Measurements from ENCODE around the gene CARMIL1.

GRCh38 chr6:25547797-25548196, 268.6 kb downstream of the CARMIL1 start:
- TF ChIP-seq CTCF (IDR thresholded peaks at IDR 0.05 in 2 of 3, conservative IDR thresholded peaks at IDR 0.05 in 1 of 3; ENCODE audit: control insufficient read depth in 2 of 3, extremely low read depth in 1 of 3, insufficient read depth in 1 of 3, low read depth in 3 of 3, low read length in 3 of 3) (no peak), CREB1 (IDR thresholded peaks at IDR 0.05; ENCODE audit: low read depth) (no peak), USF2 (IDR thresholded peaks at IDR 0.05; ENCODE audit: borderline replicate concordance, low read depth, low read length) (no peak), ESRRA (IDR thresholded peaks at IDR 0.05; ENCODE audit: low read length) (no peak), TCF12 (IDR thresholded peaks at IDR 0.05; ENCODE audit: low read depth, low read length) (no peak), TARDBP (IDR thresholded peaks at IDR 0.05; ENCODE audit: borderline replicate concordance) (no peak), POLR2A (IDR thresholded peaks at IDR 0.05; ENCODE audit: low read depth, low read length) (no peak), SIN3A (IDR thresholded peaks at IDR 0.05; ENCODE audit: low read depth, low read length) (no peak), YY1 (IDR thresholded peaks at IDR 0.05; ENCODE audit: low read depth, low read length) (no peak), ATF2 (IDR thresholded peaks at IDR 0.05; ENCODE audit: low read length) (no peak), RFX5 (IDR thresholded peaks at IDR 0.05; ENCODE audit: low read depth, low read length) (no peak), JUNB (IDR thresholded peaks at IDR 0.05) (no peak), NKRF (conservative IDR thresholded peaks at IDR 0.05) (no peak)
